ENCODE measurements around the gene MYO1B. TPM values are rescaled to one million over a fixed set of nuclear protein-coding genes. Genes with fewer than 3 reads are reported as not detected.

MYO1B gene
- total RNA-seq, 1 experiment from 2014 or later: 93.0 TPM

- peak; percentile 14 for ATAC-seq
- ChIA-PET POLR2A (ENCODE audit: unreplicated experiment) (no interaction called here), CTCF (no interaction called here)
- peaks cover 44% of the 10 kb centered on the region for H3K4me1 ChIP-seq (ENCODE audit: insufficient read depth, low read length)
- no peak overlapping the region; the same call in 1 of the 2 replicates for H3K4me2 ChIP-seq (ENCODE audit: low read length)
- no peak overlapping the region for H3K9ac ChIP-seq (ENCODE audit: low read length)
- no peaks in the 10 kb centered on the region for H3K27me3 ChIP-seq (ENCODE audit: low read length)
- no peak for TF ChIP-seq EZH2phosphoT487 (IDR thresholded peaks at IDR 0.05; ENCODE audit: borderline replicate concordance, low read length)
- no peak for TF ChIP-seq CTCF (conservative IDR thresholded peaks at IDR 0.05; ENCODE audit: low read depth, low read length)
- TF ChIP-seq EZH2 (IDR thresholded peaks at IDR 0.05; ENCODE audit: low read length, unreplicated experiment): no peak
- no peak overlapping the region for H2AFZ ChIP-seq (ENCODE audit: low read length)
- no peak overlapping the region for H3K27ac ChIP-seq (ENCODE audit: low read length)
- 0 out of 2 replicates have a peak, but pooled peaks cover 2% of the 10 kb centered on the region for H3K36me3 ChIP-seq (ENCODE audit: low read depth, low read length)
- peak; percentile 51 for DNase-seq
- peaks cover 100% of the 10 kb centered on the region for H3K79me2 ChIP-seq (ENCODE audit: low read length)
- no peak overlapping the region for H3K4me3 ChIP-seq (ENCODE audit: low read length)
- no TSS peak for BruUV-seq (replicated peaks)
- peaks cover 65% of the 10 kb centered on the region for H4K20me1 ChIP-seq (ENCODE audit: low read length)
- H3K9me2 ChIP-seq (replicated peaks; ENCODE audit: low read length): no peaks in the 10 kb centered on the region
- intact Hi-C loops (cut with micrococcal nuclease): no loop called here
- H3F3A ChIP-seq (ENCODE audit: low read length, unreplicated experiment): peaks cover 6% of the 10 kb centered on the region
- H3K9me3 ChIP-seq (ENCODE audit: low read length): no peaks in the 10 kb centered on the region
Observed at GRCh38 chr2:191250400-191250799, 5.2 kb downstream of the MYO1B start.

DNA sequence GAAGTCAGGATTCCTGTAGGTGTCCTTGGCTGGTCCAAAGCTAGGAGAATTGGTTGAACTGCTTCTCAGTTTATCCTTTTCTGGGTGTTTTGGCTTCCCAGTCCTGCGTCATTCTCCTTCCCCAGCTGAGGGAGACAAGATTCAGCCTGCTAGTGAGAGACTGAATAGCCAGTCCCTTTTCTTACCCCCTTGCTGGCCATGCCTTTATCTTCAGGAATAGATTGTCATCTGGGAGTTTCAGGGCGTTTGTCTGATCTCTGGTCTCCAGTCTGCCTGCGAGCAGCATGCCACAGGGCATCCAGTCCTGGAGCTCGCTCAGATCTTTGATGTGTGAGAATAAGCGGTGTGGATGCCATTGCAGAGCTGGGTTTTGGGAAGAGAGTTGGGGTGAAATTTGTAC lies 5.8 kb downstream of the MYO1B start:
- no TSS peak for BruUV-seq (replicated peaks)
- H3K9me2 ChIP-seq (replicated peaks; ENCODE audit: low read length): no peaks in the 10 kb centered on the region
- no peak overlapping the region for H3K4me2 ChIP-seq (ENCODE audit: low read length)
- H3K79me2 ChIP-seq (ENCODE audit: low read length): peaks cover 100% of the 10 kb centered on the region
- no peak overlapping the region for H3K9ac ChIP-seq (ENCODE audit: low read length)
- no peaks in the 10 kb centered on the region for H3K9me3 ChIP-seq (ENCODE audit: low read length)
- 0 out of 2 replicates have a peak, but pooled peaks cover 2% of the 10 kb centered on the region for H3K36me3 ChIP-seq (ENCODE audit: low read depth, low read length)
- H3K4me1 ChIP-seq (ENCODE audit: insufficient read depth, low read length): peaks cover 50% of the 10 kb centered on the region
- ChIA-PET CTCF (no interaction called here), POLR2A (ENCODE audit: unreplicated experiment) (no interaction called here)
- DNase-seq (no peak), ATAC-seq (no peak)
- no peaks in the 10 kb centered on the region for H3K27me3 ChIP-seq (ENCODE audit: low read length)
- intact Hi-C loops (cut with micrococcal nuclease): no loop called here
- TF ChIP-seq EZH2 (IDR thresholded peaks at IDR 0.05; ENCODE audit: low read length, unreplicated experiment): no peak
- no peak for TF ChIP-seq EZH2phosphoT487 (IDR thresholded peaks at IDR 0.05; ENCODE audit: borderline replicate concordance, low read length)
- no peak for TF ChIP-seq CTCF (conservative IDR thresholded peaks at IDR 0.05; ENCODE audit: low read depth, low read length)
- no peak overlapping the region for H3K4me3 ChIP-seq (ENCODE audit: low read length)
- no peak overlapping the region for H2AFZ ChIP-seq (ENCODE audit: low read length)
- H3F3A ChIP-seq (ENCODE audit: low read length, unreplicated experiment): peaks cover 6% of the 10 kb centered on the region
- H4K20me1 ChIP-seq (ENCODE audit: low read length): peaks cover 70% of the 10 kb centered on the region
- H3K27ac ChIP-seq (ENCODE audit: low read length): no peak overlapping the region

DNA sequence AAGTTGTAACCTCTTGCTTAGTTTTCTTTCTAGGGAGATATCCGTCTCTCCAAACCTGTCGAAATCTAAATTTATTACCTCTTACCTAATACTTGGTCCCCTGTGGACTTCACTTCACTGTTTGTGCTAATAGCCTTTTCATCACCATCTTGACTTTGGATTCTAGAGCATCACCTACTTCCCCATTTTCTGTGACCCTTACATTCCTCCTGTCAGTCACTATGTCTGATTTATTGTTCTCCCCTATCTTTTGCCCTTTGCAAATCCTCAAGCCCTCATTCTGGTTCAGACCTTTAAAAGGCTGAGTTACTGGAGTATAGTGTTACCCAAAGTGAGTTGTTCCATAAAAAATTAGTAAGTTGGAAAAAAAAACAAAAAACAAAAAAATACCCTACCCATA lies 7.5 kb downstream of the MYO1B start:
- Histone ChIP-seq H3F3A (ENCODE audit: low read length, unreplicated experiment) (peaks cover 1% of the 10 kb centered on the region), H2AFZ (ENCODE audit: low read length) (no peak overlapping the region), H3K4me3 (ENCODE audit: low read length) (no peak overlapping the region), H3K9me3 (ENCODE audit: low read length) (no peaks in the 10 kb centered on the region), H3K79me2 (ENCODE audit: low read length) (peaks cover 100% of the 10 kb centered on the region), H3K27ac (ENCODE audit: low read length) (no peak overlapping the region), H3K36me3 (ENCODE audit: low read depth, low read length) (0 out of 2 replicates have a peak, but pooled peaks cover 2% of the 10 kb centered on the region), H4K20me1 (ENCODE audit: low read length) (peaks cover 67% of the 10 kb centered on the region), H3K9me2 (replicated peaks; ENCODE audit: low read length) (no peaks in the 10 kb centered on the region), H3K27me3 (ENCODE audit: low read length) (no peaks in the 10 kb centered on the region), H3K4me2 (ENCODE audit: low read length) (no peak overlapping the region), H3K4me1 (ENCODE audit: insufficient read depth, low read length) (peaks cover 40% of the 10 kb centered on the region), H3K9ac (ENCODE audit: low read length) (no peak overlapping the region)
- CTCF ChIA-PET: no interaction called here
- intact Hi-C loops (cut with micrococcal nuclease): no loop called here
- ATAC-seq (no peak), DNase-seq (no peak)
- POLR2A ChIA-PET (ENCODE audit: unreplicated experiment): no interaction called here
- TF ChIP-seq EZH2phosphoT487 (IDR thresholded peaks at IDR 0.05; ENCODE audit: borderline replicate concordance, low read length): no peak
- TF ChIP-seq CTCF (conservative IDR thresholded peaks at IDR 0.05; ENCODE audit: low read depth, low read length): no peak
- TF ChIP-seq EZH2 (IDR thresholded peaks at IDR 0.05; ENCODE audit: low read length, unreplicated experiment): no peak
- no TSS peak for BruUV-seq (replicated peaks)

Data from PC-3 (cell line).